Measurements from ENCODE around the gene MGAM2. TPM values are rescaled to one million over a fixed set of nuclear protein-coding genes. Genes with fewer than 3 reads are reported as not detected.

MGAM2 gene
- total RNA-seq, 1 experiment from 2014 or later, result 0.10 TPM

DNA sequence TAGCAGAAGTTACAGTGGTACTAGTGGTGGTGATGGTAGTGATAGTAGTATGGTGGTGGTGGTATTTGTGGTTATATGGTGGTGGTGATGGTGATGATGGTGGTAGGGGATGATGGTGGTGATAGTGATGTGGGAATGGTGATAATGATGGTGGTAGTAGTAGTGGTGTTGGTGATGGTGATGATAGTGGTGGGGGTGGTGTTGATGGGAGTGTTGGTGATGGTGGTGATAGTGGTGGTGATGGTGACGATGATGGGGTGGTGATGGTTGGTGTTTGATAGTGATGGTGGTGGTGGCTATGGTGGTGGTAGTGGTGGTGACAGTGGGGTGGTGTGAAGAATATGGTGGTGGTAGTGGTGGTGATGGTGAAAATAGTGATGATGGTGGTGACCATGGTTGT lies 27.9 kb upstream of the MGAM2 start:
- no peak for TF ChIP-seq SIN3A (IDR thresholded peaks at IDR 0.05; ENCODE audit: borderline replicate concordance, insufficient read depth, low read depth, low read length)
- TF ChIP-seq, protein P1, sequence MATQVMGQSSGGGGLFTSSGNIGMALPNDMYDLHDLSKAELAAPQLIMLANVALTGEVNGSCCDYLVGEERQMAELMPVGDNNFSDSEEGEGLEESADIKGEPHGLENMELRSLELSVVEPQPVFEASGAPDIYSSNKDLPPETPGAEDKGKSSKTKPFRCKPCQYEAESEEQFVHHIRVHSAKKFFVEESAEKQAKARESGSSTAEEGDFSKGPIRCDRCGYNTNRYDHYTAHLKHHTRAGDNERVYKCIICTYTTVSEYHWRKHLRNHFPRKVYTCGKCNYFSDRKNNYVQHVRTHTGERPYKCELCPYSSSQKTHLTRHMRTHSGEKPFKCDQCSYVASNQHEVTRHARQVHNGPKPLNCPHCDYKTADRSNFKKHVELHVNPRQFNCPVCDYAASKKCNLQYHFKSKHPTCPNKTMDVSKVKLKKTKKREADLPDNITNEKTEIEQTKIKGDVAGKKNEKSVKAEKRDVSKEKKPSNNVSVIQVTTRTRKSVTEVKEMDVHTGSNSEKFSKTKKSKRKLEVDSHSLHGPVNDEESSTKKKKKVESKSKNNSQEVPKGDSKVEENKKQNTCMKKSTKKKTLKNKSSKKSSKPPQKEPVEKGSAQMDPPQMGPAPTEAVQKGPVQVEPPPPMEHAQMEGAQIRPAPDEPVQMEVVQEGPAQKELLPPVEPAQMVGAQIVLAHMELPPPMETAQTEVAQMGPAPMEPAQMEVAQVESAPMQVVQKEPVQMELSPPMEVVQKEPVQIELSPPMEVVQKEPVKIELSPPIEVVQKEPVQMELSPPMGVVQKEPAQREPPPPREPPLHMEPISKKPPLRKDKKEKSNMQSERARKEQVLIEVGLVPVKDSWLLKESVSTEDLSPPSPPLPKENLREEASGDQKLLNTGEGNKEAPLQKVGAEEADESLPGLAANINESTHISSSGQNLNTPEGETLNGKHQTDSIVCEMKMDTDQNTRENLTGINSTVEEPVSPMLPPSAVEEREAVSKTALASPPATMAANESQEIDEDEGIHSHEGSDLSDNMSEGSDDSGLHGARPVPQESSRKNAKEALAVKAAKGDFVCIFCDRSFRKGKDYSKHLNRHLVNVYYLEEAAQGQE (IDR thresholded peaks at IDR 0.05; ENCODE audit: insufficient read depth in 1 of 2, low read depth in 2 of 2, low read length in 1 of 2), result no peak
- TF ChIP-seq, protein P2, sequence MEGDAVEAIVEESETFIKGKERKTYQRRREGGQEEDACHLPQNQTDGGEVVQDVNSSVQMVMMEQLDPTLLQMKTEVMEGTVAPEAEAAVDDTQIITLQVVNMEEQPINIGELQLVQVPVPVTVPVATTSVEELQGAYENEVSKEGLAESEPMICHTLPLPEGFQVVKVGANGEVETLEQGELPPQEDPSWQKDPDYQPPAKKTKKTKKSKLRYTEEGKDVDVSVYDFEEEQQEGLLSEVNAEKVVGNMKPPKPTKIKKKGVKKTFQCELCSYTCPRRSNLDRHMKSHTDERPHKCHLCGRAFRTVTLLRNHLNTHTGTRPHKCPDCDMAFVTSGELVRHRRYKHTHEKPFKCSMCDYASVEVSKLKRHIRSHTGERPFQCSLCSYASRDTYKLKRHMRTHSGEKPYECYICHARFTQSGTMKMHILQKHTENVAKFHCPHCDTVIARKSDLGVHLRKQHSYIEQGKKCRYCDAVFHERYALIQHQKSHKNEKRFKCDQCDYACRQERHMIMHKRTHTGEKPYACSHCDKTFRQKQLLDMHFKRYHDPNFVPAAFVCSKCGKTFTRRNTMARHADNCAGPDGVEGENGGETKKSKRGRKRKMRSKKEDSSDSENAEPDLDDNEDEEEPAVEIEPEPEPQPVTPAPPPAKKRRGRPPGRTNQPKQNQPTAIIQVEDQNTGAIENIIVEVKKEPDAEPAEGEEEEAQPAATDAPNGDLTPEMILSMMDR (IDR thresholded peaks at IDR 0.05), result no peak
- TF ChIP-seq TCF7L2 (IDR thresholded peaks at IDR 0.05; ENCODE audit: low read depth, low read length), result no peak
- no peak for TF ChIP-seq POLR2AphosphoS5 (IDR thresholded peaks at IDR 0.05; ENCODE audit: low read depth, low read length)
- Histone ChIP-seq H3K27ac (ENCODE audit: low read length) (no peak overlapping the region), H3K4me3 (ENCODE audit: low read depth in 2 of 2, low read length in 2 of 2) (no peak overlapping the region), H3K4me1 (ENCODE audit: control insufficient read depth, insufficient read depth, low read length) (no peaks in the 10 kb centered on the region), H3K27me3 (ENCODE audit: control insufficient read depth, insufficient read depth, low read length) (no peaks in the 10 kb centered on the region), H3K9me3 (ENCODE audit: control insufficient read depth, insufficient read depth, low read depth, low read length) (no peaks in the 10 kb centered on the region), H3K36me3 (ENCODE audit: control insufficient read depth, insufficient read depth, low read length) (no peaks in the 10 kb centered on the region)
- POLR2A ChIA-PET, result no interaction called here
- intact Hi-C loops (cut with micrococcal nuclease; ENCODE audit: unreplicated experiment), result no loop called here
- DNase-seq (ENCODE audit: low read depth, low spot score) (no peak), ATAC-seq (no peak)
- CTCF ChIA-PET, result no interaction called here
- in situ Hi-C loops (cut with HindIII; ENCODE audit: low pct_unique_long_range_greater_than_20kb, low sequenced_read_pairs), result no loop called here
- no TSS peak for BruUV-seq (replicated peaks)

DNA sequence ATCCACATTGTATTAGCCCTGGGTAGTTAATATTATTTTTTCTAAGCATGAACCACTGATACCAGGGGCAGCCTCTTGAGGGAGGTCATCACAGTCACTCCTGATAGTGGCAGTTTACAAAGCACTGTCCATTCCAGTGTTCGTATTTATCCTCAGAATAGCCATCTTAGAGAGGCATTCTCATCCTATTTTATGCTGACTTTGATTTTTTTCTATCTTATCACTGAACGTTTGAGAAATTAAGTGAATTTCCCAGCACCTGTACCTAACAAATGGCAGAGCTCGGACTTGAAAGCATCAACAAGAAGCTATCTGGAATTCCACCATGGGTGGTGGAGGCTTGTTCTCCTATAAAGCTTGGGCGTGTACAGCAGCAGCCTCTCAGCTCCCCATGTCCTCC lies 26.1 kb upstream of the MGAM2 start:
- CTCF ChIA-PET, result no interaction called here
- POLR2A ChIA-PET, result no interaction called here
- Histone ChIP-seq H3K36me3 (ENCODE audit: control insufficient read depth, insufficient read depth, low read length) (no peaks in the 10 kb centered on the region), H3K9me3 (ENCODE audit: control insufficient read depth, insufficient read depth, low read depth, low read length) (no peaks in the 10 kb centered on the region), H3K27ac (ENCODE audit: low read length) (no peak overlapping the region), H3K4me3 (ENCODE audit: low read depth in 2 of 2, low read length in 2 of 2) (no peak overlapping the region), H3K27me3 (ENCODE audit: control insufficient read depth, insufficient read depth, low read length) (no peaks in the 10 kb centered on the region), H3K4me1 (ENCODE audit: control insufficient read depth, insufficient read depth, low read length) (no peaks in the 10 kb centered on the region)
- intact Hi-C loops (cut with micrococcal nuclease; ENCODE audit: unreplicated experiment) (no loop called here), in situ Hi-C loops (cut with HindIII; ENCODE audit: low pct_unique_long_range_greater_than_20kb, low sequenced_read_pairs) (no loop called here)
- no TSS peak for BruUV-seq (replicated peaks)
- ATAC-seq (no peak), DNase-seq (ENCODE audit: low read depth, low spot score) (no peak)
- TF ChIP-seq SIN3A (IDR thresholded peaks at IDR 0.05; ENCODE audit: borderline replicate concordance, insufficient read depth, low read depth, low read length) (no peak), POLR2AphosphoS5 (IDR thresholded peaks at IDR 0.05; ENCODE audit: low read depth, low read length) (no peak), TCF7L2 (IDR thresholded peaks at IDR 0.05; ENCODE audit: low read depth, low read length) (no peak)
- TF ChIP-seq, protein P1 (IDR thresholded peaks at IDR 0.05; ENCODE audit: insufficient read depth in 1 of 2, low read depth in 2 of 2, low read length in 1 of 2), result no peak
- TF ChIP-seq, protein P2 (IDR thresholded peaks at IDR 0.05), result no peak

Measured in Panc1 (cell line).